GM19372 (cell line): ENCODE data around the gene PGM1.

Experiments
- ATAC-seq: cut with Tn5 transposase; IDR thresholded peaks from one replicate; pipeline ENCODE4 v1.9.1; 2021; ENCODE audit warnings: mild to moderate bottlenecking, low read depth, moderate library complexity; ENCODE audit not compliant: unreplicated experiment

Gene PGM1

DNA sequence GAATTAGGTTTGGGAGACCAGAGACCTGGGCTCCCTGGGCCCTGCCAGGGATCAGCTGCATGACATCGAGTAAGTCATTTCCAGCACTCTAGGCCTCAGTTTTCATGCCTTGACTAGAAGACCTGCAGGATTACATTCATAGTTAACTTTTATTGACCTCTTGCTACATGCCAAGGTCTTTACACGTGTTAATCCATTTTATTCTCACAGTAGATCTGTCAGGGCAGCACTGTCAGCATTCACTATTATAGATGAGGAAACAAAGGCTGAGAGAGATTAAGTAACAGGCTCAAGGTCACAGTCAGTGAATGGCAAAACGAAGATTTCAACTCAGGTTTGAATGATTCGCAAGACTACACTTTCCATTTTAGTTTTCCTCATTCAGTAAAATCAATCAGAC is 37.0 kb downstream of the PGM1 start:
- no peak for ATAC-seq

GRCh38 chr1:63630666-63631065 is 37.5 kb downstream of the PGM1 start:
- no peak for ATAC-seq

DNA sequence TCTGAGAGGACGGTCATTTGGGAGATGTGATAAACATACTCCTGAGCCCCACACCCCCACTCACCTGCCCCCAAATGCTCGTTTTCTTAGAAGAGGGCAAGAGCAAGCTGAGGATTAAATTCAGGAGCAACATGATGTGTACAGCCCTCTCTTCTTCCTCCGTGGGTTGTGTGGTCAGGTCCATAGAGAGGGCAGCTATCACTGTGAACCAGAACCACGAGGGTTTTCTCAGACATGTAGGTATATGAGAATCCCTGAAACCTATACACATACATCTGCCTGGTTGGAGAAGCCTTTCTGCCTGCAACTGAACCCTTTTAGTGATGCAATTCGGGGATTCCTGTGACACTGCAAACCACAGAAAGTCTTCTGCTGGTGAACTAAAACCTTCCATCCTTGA is 38.9 kb downstream of the PGM1 start:
- ATAC-seq = no peak

- no peak for ATAC-seq
Observed at GRCh38 chr1:63633281-63633680, 40.1 kb downstream of the PGM1 start.

GRCh38 chr1:63634471-63634870 is 41.3 kb downstream of the PGM1 start:
- no peak for ATAC-seq

DNA sequence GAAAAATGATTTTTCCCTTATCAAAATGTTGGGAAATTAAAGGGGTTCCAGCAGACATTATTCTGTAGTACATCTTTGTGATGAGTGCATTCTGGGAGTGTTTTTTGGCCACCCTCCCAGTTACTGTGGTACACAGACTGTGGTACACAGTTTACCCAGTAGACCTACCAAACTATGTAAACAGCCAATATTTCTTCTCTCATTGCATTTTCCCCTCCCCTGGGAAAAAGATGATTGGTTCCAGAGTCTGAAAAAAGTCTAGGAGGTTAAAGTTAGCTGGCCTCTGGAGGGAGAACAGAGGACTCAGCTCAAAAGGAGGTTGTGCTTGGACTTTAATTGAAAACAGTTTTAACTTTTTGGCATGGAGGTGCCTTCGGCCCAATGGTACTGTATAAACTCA is 42.5 kb downstream of the PGM1 start:
- no peak for ATAC-seq

- no peak for ATAC-seq
Observed at GRCh38 chr1:63636192-63637105, 43.2 kb downstream of the PGM1 start.

- ATAC-seq = no peak
Observed at GRCh38 chr1:63638471-63638870, 45.3 kb downstream of the PGM1 start.

DNA sequence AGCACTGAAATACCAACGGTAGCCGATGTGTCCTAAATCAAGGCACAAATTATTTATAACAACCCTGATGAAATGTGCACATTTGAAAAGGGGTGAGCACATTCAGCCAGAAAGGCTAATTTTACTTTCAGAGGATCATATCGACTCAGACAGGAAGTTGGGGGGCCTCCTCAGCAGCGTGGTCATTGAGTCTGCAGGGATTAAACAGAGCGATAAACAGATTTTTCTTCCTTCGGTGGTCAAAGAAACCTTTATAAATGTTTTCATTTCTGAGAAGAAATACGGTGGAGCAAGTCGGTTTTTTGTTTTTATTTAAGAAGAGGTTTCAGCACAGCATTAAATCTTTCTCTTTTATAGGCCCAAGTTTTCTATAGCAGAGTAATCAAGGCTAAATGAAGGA is 45.7 kb downstream of the PGM1 start:
- no peak for ATAC-seq

- ATAC-seq = no peak
Observed at GRCh38 chr1:63640633-63641567, 47.7 kb downstream of the PGM1 start.

DNA sequence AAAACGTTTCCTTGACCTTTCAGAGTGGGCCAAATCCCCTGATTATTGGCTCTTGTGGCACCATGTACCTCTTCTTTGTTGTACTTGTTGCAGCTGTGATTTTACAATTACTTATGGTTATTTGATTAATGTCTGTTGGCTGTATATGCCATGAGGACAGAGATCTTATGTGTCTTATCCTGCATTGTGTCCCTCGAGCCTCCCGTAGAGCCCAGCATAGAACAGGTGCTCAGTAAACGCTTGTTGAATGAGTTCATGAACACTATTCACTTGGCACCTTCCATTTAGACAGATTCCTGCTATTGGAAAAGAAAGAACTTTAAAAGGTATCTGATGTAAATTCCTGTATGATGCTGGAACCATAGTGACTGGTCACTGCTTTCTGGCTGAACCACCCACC is 48.4 kb downstream of the PGM1 start:
- ATAC-seq = no peak

GRCh38 chr1:63642901-63643300 is 49.7 kb downstream of the PGM1 start:
- ATAC-seq = no peak

DNA sequence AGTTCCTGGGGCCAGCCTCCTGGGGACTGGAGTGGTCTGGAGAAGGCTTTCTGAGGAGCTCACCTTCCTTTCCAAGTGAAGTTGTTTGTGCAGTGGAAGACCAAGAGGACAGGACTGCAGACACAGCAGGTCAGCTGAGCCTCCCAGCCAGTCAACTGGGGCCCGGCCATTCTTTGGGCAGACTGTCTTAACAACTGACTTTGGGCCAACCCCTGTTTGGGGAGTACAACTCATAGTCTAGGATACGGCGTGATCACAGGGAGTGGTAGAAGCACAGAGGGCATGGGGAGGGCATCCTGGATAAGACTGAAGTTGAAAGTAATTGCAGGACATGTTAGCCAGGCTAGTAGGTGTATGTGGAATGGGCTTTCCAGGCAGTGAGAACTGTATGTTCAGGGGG is 50.3 kb downstream of the PGM1 start:
- ATAC-seq = no peak

DNA sequence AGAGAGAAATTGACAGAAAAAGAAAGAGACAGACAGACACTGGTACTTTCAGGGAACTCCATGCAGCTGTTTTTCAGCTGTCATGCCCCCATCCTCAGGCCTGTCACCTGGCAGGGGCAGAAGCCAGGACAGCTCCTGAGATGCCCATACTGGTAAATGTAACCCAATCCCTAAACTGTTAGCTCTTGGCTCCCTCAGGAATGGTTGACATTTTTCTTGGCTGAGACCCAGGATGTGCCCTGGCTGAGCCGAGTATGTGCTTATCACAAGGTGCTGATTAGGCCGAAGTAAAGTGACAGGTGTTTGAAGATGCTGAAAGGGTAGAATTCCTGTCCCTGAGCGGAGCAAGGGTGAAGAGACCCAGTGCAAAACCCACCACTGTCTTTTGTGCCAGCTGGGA is 50.7 kb downstream of the PGM1 start:
- ATAC-seq = no peak

DNA sequence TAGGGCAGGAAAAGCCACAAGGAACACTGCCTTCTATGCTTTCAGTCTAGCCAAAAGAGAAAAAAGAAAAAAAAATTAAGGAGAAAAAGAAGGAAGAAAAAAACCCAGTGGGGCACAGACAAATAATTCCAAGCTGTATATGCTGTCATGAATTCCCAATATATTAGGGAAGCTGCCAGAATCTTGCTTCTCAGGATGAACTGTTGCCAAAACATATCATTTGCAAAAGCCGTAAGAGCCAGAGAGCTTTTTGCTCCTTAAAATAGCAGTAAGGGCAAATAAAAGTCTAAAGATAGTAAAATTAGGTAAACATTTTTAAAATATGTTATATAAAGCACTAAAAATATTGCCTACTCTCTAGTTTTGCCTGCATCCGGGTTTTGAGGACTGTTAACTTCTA is 52.1 kb downstream of the PGM1 start:
- no peak for ATAC-seq

- no peak for ATAC-seq
Observed at GRCh38 chr1:63648689-63649088, 55.5 kb downstream of the PGM1 start.

DNA sequence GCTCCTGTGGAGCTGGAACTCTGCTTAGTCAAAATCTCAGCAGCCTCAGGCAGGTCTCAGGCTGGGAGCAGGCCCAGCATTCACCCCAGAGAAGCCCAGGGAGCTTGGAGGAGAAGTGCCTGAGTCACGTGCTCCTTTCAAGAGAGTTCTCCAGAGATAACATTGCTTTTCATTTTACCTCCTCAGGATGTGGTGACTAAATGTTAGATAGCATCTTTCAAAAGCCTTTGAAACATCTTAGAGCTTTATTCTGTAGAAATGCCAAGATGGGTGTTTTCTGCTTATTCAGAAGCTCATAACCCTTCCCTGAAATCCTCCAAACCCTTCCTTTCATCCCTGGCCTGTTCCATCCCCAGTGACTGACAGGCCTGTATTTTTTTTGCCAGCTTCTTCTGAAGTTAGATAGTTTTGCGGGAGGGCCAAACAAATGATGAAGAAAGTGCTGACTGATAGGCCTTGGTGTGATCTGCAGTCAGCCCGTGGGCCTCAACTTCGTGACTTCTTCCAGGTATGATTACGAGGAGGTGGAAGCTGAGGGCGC is 58.0 kb downstream of the PGM1 start:
- no peak for ATAC-seq

GRCh38 chr1:63653976-63654375 is 60.8 kb downstream of the PGM1 start:
- no peak for ATAC-seq

DNA sequence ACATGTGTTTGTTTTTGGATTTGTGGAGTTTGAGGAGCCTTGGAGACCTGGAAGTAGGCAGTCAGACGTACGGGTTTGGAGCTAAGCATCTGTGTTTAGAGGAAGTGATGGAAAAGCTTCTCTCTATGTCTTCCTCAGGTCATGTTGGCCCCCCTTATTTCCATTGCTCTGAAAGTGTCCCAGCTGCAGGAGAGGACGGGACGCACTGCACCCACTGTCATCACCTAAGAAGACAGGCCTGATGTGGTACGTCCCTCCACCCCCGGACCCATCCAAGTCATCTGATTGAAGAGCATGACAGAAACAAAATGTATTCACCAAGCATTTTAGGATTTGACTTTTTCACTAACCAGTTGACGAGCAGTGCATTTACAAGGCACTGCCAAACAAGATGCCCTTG is 66.2 kb downstream of the PGM1 start:
- no peak for ATAC-seq

GRCh38 chr1:63662056-63662836 is 69.0 kb downstream of the PGM1 start:
- ATAC-seq = no peak
